ENCODE measurements around the gene PPP6R1.

DNA sequence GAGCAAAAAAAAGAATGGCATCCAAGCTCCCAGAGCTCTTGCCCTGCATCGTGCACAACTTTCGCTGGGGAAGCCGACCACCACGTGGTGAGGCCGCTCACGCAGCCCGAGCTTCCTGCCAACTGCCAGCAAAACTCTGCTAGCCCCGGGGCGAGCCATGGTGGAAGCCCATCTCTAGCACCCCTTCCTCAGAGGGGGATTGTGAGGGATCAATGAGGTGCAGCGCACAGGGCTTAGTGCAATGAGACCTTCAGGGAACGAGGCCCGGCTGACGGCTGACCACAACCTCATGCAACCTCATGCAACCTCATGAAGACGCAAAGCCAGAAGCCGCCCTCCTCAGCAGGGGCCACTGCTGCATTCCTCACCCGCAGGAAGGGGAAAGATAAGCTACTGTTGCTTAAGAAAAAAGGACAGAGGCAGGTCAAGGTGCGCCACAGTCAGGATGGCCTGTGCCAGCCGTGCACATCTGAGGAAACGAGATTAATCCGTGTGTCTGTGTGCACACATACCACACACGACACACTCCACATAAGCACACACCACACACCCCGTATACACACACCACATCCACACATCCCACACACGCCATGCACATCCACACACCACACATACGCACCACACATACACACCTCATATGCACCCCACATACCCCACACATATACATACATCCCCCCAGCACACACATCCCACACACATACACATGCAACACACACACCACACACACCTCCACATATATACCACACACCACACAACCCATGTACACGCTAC, 11.5 kb upstream of the PPP6R1 start:
- TF ChIP-seq, protein P1, sequence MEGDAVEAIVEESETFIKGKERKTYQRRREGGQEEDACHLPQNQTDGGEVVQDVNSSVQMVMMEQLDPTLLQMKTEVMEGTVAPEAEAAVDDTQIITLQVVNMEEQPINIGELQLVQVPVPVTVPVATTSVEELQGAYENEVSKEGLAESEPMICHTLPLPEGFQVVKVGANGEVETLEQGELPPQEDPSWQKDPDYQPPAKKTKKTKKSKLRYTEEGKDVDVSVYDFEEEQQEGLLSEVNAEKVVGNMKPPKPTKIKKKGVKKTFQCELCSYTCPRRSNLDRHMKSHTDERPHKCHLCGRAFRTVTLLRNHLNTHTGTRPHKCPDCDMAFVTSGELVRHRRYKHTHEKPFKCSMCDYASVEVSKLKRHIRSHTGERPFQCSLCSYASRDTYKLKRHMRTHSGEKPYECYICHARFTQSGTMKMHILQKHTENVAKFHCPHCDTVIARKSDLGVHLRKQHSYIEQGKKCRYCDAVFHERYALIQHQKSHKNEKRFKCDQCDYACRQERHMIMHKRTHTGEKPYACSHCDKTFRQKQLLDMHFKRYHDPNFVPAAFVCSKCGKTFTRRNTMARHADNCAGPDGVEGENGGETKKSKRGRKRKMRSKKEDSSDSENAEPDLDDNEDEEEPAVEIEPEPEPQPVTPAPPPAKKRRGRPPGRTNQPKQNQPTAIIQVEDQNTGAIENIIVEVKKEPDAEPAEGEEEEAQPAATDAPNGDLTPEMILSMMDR (IDR thresholded peaks at IDR 0.05): no peak
- no peak for TF ChIP-seq POLR2AphosphoS5 (IDR thresholded peaks at IDR 0.05)
